Heart left ventricle (tissue), 13 donors: ENCODE results near the gene ASAP2.

Experiments used
- POLR2A ChIP-seq, 2 donors: fragments of 450-650 bp; IDR thresholded peaks; one replicate each; pipeline ENCODE4 v1.6.1; 2017; ENCODE audit warnings: antibody characterized with exemption in 2 of 2, mild to moderate bottlenecking in 2 of 2, moderate library complexity in 2 of 2
- TF ChIP-seq, protein P1 (sequence below), 12 donors: fragments of 200-600 bp; sonication (generic) in 4 of 12; IDR thresholded peaks; one replicate each; pipeline versions ENCODE4 v1.5.0 to v1.8.0; 2018 to 2022; ENCODE audit warnings: antibody characterized with exemption in 12 of 12, mild to moderate bottlenecking in 5 of 12
- donor health status: ischemic (EF 13 %, LVEDD 7.1; RV severe dilation, severe dysfunction).
- donor health status: DM: no; HTN: yes; CAD: no.
- donor health status: DM: no; HTN: no; CAD: no.
- donor health status: ischemic (EF 25% LVEDD 6.9; RV normal size, moderate dysfunction).
- donor health status: ischemic (EF 25% LVEDD 5.7; RV mildly dilated, moderate dysfunction).
- donor health status: ischemic (EF 35%, LVEDD 5.7; RV mildly dilated, moderate dysfunction).
- donor health status: nonischemic (EF 11% LVEDD 7.7; RV severe dilation, severe dysfunction).
- donor health status: DM: yes; HTN: yes; CAD: no.
- donor health status: PGD.
- donor health status: ischemic (EF 29% LVEDD 5.4; RV normal size, mild dysfunction).
- donor health status: nonischemic (EF 23%, LVEDD 6.1; RV moderate dilation, normal function).

GRCh38 chr2:9355716-9356115 is 149.1 kb downstream of the ASAP2 start:
- no peak for TF ChIP-seq POLR2A (IDR thresholded peaks at IDR 0.05)
- TF ChIP-seq, protein P1, sequence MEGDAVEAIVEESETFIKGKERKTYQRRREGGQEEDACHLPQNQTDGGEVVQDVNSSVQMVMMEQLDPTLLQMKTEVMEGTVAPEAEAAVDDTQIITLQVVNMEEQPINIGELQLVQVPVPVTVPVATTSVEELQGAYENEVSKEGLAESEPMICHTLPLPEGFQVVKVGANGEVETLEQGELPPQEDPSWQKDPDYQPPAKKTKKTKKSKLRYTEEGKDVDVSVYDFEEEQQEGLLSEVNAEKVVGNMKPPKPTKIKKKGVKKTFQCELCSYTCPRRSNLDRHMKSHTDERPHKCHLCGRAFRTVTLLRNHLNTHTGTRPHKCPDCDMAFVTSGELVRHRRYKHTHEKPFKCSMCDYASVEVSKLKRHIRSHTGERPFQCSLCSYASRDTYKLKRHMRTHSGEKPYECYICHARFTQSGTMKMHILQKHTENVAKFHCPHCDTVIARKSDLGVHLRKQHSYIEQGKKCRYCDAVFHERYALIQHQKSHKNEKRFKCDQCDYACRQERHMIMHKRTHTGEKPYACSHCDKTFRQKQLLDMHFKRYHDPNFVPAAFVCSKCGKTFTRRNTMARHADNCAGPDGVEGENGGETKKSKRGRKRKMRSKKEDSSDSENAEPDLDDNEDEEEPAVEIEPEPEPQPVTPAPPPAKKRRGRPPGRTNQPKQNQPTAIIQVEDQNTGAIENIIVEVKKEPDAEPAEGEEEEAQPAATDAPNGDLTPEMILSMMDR (IDR thresholded peaks at IDR 0.05) = no peak
